Mammary epithelial cell (primary cell): ENCODE data around the gene BMPR2.

Experiments used
- CTCF ChIP-seq, 2 donors: IDR thresholded peaks in 1 of 2; conservative IDR thresholded peaks in 1 of 2; 2 replicates each; pipeline ENCODE4 v1.5.1; 2011 to 2012; ENCODE audit warnings: inconsistent platforms in 2 of 2, low read length in 2 of 2, mild to moderate bottlenecking in 2 of 2, control low read depth in 1 of 2, low read depth in 1 of 2; ENCODE audit not compliant: insufficient read depth in 1 of 2; ENCODE audit errors: extremely low read depth in 1 of 2
- EZH2 ChIP-seq: IDR thresholded peaks from 2 replicates; pipeline ENCODE4 v1.6.1; 2012; ENCODE audit warnings: low read length, inconsistent platforms, borderline replicate concordance

- TF ChIP-seq CTCF (conservative IDR thresholded peaks at IDR 0.05 in 1 of 2, IDR thresholded peaks at IDR 0.05 in 1 of 2; ENCODE audit: extremely low read depth in 1 of 2, insufficient read depth in 1 of 2, low read depth in 1 of 2, low read length in 2 of 2) (no peak), EZH2 (no peak)
These were observed 79.0 kb downstream of the BMPR2 start for GRCh38 chr2:202455114-202455513.
